ENCODE measurements around the gene EGFR. TPM values are rescaled to one million over a fixed set of nuclear protein-coding genes. Genes with fewer than 3 reads are reported as not detected.
"Not testable (repeated sequence)": the region's sequence is repeated elsewhere in the genome, so short reads cannot be mapped to it uniquely, and the experiment has no call there.

The EGFR gene
- polyA plus RNA-seq, 4 donors, result 19.4 to 34.1 (median 31.0) TPM

DNA sequence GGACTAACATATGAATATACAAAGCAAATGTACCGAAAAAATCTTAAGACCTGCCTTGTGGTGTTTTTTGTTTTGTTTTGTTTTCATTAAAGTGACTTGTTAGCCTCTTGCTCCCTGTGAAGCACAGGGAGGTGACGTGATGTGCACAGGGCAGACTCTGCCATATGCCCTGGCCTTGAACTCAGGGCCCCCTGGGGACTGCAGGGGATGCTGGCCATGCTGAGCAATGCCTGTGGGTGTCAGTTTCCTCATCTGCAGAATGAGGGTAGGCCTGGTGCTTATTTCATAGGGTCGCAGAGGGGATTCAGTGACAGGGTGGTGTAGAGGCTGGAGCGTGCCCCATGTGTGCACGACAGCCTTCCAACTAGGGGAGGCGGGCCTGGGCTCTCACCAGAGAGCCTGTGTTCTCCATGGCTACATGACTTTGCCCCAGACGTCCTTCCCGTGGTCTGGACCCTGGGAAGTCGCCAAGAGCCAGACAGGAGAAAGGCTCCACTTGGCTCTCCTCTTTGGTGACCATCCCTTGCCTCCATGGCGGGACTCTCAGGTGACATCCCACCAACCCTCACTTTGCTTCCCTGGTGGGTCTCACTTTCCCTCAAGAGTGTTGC is 14.5 kb downstream of the EGFR start:
- no peak for DNase-seq (ENCODE audit: low read depth in 4 of 4, low spot score in 3 of 4)

- DNase-seq (ENCODE audit: low read depth in 4 of 4, low spot score in 3 of 4), result no peak
Measured at GRCh38 chr7:55034776-55035175, 16.0 kb downstream of the EGFR start.

GRCh38 chr7:55035410-55035809 is 16.6 kb downstream of the EGFR start:
- not testable (repeated sequence) for DNase-seq (ENCODE audit: low read depth in 4 of 4, low spot score in 3 of 4)

DNA sequence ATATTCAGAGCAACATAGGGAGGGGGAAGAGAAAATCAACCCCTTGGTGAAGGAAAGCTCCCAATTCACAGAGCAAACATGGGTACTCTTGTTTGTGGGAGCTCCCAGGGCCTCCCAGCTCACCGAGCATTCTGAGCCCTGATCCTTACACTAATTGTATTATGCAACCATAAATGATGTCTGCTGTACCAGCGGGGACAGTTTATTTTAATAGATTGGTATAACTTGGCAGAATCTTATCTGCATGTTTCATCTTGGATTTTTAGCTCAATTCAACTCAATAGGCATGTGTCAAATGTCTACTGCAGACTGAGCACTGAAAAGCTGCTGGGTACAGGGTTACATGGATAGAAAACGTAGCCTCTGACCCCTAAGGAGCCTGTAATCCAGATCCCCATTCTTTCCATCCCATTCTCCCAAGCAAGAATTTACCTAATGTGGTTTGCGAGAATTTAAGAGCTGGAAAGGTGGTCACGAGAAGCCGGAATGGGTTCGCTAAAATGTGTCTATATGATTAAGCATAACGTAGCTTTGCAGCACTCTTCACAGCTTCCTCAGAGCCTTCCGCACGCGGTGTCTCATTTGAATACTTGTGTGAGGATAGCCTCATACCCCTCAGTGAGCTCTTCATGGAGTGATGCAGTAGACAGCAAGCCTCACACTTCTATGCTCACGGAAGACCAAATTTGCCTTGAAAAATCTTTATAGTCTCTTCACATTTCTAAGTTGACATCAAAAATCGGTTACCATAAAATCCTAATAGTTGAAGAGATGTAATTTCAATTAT is 18.3 kb downstream of the EGFR start:
- DNase-seq (ENCODE audit: low read depth in 4 of 4, low spot score in 3 of 4), result no peak

DNA sequence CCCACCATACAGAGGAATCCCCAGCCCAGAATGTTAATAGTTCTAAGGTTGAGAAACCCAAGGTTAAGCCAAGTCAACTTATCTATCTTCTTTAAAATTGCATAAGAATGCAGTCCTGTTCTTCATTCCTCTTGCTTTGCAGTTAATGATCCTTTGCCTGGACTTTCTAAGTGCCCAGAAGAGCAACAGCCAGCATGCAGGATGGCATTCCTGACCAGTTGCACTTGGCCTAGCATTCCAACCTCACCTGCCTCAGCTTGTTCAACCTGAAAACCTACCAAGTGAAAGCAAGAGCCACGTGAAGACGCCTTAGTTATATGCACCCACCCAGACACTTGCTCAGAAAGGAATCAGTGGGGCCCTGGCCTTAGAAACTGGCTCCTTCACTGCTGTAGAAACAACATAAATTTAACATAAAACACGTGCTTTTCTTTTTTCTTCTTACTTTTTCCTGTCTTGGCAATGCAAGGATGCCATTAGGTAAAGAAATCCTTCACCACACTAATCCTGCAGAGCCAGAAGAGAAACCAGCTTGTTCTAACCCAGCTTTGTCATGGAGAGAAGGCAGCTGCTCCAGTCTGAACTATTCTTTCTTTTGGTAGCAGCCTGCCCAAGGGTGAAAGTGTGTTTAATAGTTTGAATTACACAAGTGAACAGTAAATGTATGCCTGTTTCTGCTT is 25.0 kb downstream of the EGFR start:
- no peak for DNase-seq (ENCODE audit: low read depth in 4 of 4, low spot score in 3 of 4)

DNA sequence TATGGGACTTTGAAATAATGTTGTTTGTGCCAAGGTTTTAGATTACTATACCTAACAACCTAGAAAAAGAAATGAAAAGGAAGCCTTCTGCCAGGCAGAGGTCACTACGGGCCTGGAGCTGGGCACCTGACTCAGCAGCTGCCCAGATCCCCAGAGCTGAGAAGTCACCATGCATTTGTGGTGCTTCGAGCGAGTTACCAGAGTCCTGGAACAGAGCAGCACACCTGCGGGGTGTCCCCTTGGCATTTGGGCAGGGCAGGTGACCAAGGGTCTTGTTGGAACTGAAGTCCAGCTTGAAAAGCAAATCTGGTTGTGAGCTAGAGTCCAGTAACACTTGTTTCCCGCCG is 25.5 kb downstream of the EGFR start:
- no peak for DNase-seq (ENCODE audit: low read depth in 4 of 4, low spot score in 3 of 4)

- DNase-seq (ENCODE audit: low read depth in 4 of 4, low spot score in 3 of 4), result no peak
Measured at GRCh38 chr7:55044791-55045190, 26.0 kb downstream of the EGFR start.

GRCh38 chr7:55046582-55047342 is 27.9 kb downstream of the EGFR start:
- DNase-seq (ENCODE audit: low read depth in 4 of 4, low spot score in 3 of 4), result no peak

- no peak for DNase-seq (ENCODE audit: low read depth in 4 of 4, low spot score in 3 of 4)
Measured at GRCh38 chr7:55048221-55048859, 29.5 kb downstream of the EGFR start.

DNA sequence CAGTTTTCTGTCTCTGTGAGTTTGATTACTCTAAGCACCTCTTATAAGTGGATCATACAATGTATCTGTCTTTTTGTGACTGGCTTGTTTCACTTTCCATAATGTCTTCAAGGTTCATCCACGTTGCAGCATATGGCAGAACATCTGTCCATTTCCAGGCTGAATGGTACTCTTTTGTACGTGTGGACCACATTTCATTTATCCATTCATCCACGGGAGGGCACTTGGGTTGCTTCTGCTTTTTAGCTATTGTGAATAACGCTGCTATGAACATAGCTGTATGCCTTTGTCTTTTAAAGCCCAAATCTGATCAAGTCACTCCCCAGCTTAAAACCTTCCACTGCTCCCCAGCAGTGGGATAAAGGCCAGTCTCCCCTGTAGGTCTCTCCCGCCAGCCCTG is 31.5 kb downstream of the EGFR start:
- DNase-seq (ENCODE audit: low read depth in 4 of 4, low spot score in 3 of 4), result no peak

- no peak for DNase-seq (ENCODE audit: low read depth in 4 of 4, low spot score in 3 of 4)
Measured at GRCh38 chr7:55052081-55052480, 33.3 kb downstream of the EGFR start.

GRCh38 chr7:55052741-55053427 is 34.1 kb downstream of the EGFR start:
- DNase-seq (ENCODE audit: low read depth in 4 of 4, low spot score in 3 of 4), result no peak

GRCh38 chr7:55053651-55054571 is 35.1 kb downstream of the EGFR start:
- DNase-seq (ENCODE audit: low read depth in 4 of 4, low spot score in 3 of 4), result no peak

GRCh38 chr7:55054758-55055157 is 35.9 kb downstream of the EGFR start:
- no peak for DNase-seq (ENCODE audit: low read depth in 4 of 4, low spot score in 3 of 4)

DNA sequence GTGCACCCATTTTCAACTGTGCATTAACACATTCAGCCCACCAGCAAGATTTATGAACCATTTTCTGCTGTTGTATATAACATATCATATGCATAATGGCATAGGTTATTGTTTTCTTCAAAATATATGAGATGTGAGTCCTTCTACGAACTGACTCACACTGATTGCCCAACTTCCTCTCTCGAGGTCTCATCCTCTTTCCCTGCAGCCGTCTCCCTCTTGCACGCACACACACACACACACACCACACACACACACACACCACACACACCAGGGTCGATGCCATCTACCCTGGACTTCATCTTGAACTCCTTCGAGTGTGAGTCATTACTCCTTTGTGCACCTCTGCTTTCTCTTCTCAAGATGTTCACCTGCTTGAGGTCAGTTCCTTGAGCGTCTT is 36.7 kb downstream of the EGFR start:
- DNase-seq (ENCODE audit: low read depth in 4 of 4, low spot score in 3 of 4), result no peak

- no peak for DNase-seq (ENCODE audit: low read depth in 4 of 4, low spot score in 3 of 4)
Measured at GRCh38 chr7:55056068-55056467, 37.3 kb downstream of the EGFR start.

DNA sequence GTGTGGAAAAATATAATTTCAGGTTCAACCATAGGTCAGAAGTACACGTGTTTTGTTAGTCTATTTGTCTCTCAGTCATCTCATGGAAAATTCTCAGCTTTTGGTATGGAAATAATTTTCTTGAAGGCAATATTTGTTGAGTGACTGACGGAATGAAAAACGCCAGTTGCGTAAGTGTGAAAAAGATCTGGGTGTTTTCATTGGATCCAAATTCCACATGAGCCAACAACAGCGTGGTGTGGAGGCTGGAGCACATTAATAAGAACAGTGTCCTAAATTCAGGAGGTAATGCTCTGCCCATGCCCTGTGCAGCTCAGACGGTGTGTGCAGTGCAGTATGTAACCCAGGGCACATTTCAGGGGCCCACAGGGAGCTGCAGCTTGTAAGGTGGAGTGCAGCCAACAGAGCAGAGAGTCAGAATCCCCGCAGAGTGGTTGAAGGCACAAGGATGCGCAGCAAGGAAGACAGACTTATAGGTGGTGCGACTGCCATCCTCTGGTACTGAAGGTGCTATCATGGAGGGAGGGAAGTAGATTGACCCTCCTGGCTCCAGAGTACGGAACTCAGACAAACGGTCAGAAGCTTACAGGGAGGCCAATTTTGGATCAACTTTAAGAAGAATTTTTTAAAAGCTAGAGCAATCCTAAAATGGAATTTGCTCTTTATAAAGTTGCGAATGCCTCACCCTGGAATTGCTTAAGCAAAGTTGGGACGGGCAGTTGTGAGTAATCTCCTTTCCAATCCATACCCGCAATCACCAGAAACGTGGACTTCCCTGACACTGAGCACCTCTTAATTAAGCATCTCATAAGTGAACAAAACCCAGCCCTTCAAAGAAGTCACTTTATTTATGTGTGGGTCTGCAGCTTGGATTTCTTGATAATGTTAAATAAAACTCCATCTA is 38.0 kb downstream of the EGFR start:
- no peak for DNase-seq (ENCODE audit: low read depth in 4 of 4, low spot score in 3 of 4)

- DNase-seq (ENCODE audit: low read depth in 4 of 4, low spot score in 3 of 4), result no peak
Measured at GRCh38 chr7:55058314-55058713, 39.5 kb downstream of the EGFR start.

All from left renal pelvis (tissue), 4 donors.